Measurements from ENCODE around the gene CSGALNACT2.
A peak's percentile ranks its signal among the peaks of the same experiment; 100 is the strongest.

Gene CSGALNACT2

DNA sequence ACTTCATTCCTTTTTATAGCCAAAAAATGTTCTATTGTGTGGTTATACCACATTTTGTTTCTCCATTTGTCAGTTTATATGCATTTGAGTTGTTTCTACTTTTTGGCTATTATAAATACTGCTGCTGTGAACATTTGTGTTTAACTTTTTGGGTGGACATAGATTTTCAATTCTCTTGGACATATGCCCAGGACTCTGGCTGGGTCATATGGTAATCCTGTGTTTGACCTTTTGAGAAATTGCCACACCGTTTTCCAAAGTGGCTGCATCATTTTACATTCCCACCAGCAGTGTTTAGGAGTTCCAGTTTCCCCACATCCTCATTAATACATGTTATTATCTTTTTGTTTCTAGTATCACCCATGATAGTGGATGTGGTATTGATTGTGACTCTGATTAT, 39.4 kb downstream of the CSGALNACT2 start:
- no peak overlapping the region for H3K27ac ChIP-seq
- TF ChIP-seq, protein P1, sequence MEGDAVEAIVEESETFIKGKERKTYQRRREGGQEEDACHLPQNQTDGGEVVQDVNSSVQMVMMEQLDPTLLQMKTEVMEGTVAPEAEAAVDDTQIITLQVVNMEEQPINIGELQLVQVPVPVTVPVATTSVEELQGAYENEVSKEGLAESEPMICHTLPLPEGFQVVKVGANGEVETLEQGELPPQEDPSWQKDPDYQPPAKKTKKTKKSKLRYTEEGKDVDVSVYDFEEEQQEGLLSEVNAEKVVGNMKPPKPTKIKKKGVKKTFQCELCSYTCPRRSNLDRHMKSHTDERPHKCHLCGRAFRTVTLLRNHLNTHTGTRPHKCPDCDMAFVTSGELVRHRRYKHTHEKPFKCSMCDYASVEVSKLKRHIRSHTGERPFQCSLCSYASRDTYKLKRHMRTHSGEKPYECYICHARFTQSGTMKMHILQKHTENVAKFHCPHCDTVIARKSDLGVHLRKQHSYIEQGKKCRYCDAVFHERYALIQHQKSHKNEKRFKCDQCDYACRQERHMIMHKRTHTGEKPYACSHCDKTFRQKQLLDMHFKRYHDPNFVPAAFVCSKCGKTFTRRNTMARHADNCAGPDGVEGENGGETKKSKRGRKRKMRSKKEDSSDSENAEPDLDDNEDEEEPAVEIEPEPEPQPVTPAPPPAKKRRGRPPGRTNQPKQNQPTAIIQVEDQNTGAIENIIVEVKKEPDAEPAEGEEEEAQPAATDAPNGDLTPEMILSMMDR (conservative IDR thresholded peaks at IDR 0.05) = no peak

DNA sequence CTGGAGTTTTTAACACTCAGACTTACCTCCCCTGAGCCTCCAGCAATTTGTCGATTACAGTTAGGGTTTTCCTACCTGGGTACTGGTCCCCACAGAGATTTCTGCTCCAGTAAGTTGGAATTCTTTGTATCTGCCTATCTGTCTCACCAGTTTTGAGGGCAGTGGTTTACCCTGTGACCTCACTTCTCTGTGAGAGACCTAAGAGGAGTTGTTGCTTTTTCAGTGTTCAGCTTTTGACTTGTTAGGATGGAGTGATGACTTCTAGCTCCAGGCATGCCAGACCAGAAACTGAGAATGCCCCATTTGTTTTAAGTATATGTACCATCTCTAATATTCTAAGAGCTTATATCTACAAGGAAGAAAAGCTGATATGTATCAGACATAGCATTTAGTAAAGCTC, 42.9 kb downstream of the CSGALNACT2 start:
- TF ChIP-seq, protein P1 (conservative IDR thresholded peaks at IDR 0.05) = no peak
- no peak overlapping the region for H3K27ac ChIP-seq

DNA sequence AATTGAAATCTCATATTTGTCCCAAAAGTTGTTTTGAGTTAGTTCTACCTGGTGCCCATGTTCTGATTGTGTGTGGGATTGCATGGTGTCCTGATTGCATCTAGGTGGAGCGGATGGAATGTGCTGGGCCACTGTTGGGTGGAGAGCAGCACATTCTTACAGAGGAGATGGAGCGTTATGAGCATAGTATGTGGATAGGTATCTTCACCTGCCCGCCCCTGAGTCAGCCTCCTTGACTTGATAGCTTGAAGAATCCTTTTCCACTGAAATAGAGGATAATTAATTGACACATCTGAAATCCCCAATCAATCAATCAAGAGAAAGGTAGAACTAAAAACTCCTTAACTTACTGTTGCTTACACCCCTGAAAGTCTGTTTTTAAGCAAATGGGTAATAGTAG, 45.5 kb downstream of the CSGALNACT2 start:
- H3K27ac ChIP-seq = peak overlapping the region; percentile 34; the same call in 1 of the 2 replicates

DNA sequence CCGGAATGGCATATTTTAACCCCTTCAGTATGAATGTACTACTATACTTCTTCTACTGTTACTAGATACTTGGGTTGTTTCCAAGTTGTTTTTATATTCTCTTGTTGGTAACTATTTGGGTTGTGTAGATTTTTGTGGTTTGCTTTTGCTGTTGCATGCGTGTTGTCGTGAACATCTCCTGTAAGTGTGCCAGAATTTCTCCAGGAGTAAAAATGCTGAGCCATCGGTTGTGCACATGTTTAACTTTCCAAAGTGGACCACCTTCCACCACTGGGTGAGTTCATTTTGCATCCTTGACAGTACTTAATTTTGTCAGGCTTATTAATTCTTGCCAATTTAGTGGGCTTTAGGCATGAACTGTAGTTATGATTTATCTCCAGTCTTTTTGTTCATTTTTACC, 47.9 kb downstream of the CSGALNACT2 start:
- H3K27ac ChIP-seq = peak overlapping the region; percentile 50; the same call in 1 of the 2 replicates
- TF ChIP-seq, protein P1 (conservative IDR thresholded peaks at IDR 0.05) = no peak

DNA sequence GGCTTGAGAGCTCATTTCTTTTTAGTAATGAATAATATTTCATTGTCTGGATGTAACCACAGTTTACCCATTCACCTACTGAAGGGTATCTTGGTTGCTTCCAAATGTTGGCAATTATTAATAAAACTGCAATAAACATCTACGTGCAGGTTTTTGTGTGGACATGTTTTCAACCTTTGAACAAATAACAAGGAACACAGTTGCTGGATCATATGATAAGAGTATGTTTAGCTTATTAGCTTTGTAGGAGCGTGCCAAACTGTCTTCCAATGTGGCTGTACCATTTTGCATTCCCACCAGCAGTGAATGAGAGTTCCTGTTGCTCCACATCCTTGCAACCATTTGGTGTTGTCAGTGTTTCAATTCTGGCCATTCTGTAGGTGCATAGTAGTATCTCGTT, 49.0 kb downstream of the CSGALNACT2 start:
- H3K27ac ChIP-seq = peak overlapping the region; percentile 50
- TF ChIP-seq, protein P1 (conservative IDR thresholded peaks at IDR 0.05) = no peak

DNA sequence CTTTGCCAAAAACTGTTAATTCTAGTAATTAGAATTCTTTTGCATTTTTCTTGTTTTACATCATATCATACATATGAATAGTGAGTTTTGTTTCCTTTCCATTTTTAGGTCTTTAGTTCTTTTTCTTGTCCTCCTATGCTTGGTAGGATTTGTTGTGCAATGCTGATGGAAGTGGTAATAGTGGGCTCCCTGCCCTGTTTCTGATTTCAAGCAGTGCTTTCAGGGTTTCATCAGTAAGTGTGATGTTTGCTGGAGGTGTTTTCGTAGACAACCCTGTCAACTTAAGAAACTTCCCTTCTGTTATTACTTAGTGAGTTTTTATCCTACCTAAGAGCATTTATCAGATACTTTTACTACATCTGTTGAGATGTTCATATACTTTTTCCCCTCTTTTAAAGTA, 50.5 kb downstream of the CSGALNACT2 start:
- H3K27ac ChIP-seq = no peak overlapping the region
- TF ChIP-seq, protein P1 (conservative IDR thresholded peaks at IDR 0.05) = no peak

DNA sequence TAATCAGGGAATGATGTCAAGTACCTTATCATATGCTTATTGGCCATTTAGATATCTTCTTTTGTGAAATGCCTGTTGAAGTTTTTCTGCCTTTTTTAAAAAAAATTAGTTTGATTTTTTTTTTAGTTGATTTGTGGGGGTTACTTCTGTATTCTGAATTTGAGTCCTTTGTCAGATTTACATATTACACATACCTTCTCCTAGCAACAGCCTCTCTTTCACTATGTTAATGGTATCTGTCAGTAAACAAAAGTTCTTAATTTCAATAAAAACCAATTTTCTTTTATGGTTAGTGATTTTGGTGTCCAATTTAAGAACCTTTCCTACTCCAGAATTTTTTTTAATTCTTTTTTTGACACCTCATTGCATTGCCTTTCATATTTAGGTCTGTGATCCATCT, 52.0 kb downstream of the CSGALNACT2 start:
- TF ChIP-seq, protein P1 (conservative IDR thresholded peaks at IDR 0.05) = no peak
- H3K27ac ChIP-seq = no peak overlapping the region

DNA sequence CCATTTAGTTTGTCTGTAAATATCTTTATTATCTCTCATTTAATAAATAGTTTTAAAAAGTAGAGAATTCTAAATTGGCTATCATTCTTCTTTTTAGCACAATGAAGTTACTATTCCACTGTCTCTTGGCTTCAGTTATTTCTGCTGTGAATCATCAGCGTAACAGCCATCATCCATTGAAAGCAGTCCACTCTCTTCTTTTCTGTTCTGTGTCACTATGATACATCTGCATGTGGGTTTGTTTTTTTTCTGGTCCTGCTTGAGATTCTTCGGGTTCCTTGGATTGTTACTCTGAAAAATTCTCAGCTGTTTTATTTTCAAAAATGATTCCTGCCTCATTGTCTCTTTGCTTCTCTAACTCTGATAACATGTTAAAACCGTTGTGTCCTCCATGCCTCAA, 52.5 kb downstream of the CSGALNACT2 start:
- no peak overlapping the region for H3K27ac ChIP-seq
- TF ChIP-seq, protein P1 (conservative IDR thresholded peaks at IDR 0.05) = no peak

Measured in VCaP (cell line).